WTC11 (cell line): ENCODE results near the gene DGKA. TPM values are rescaled to one million over a fixed set of nuclear protein-coding genes. Genes with fewer than 3 reads are reported as not detected.

Experiments
- ATAC-seq: fragments of 200-7000 bp; cut with Tn5 transposase; 2 replicates; pipeline ENCODE4 v1.10.0; 2021; ENCODE audit warnings: mild to moderate bottlenecking, moderate library complexity
- CTCF ChIA-PET: fragments of 300-600 bp; sonication (Branson Sonifier 250); formaldehyde crosslinking; loops from one replicate; lab custom pipeline; 2021; ENCODE audit warnings: antibody characterized with exemption; lab: Charles Lee
- POLR2A ChIA-PET: fragments of 350-600 bp; sonication (Branson Sonifier 250); formaldehyde crosslinking; loops from one replicate; lab custom pipeline; 2021; ENCODE audit warnings: antibody characterized with exemption; lab: Charles Lee
- DNase-seq: peaks from one replicate; pipeline ENCODE4 v3.0.0; 2021; ENCODE audit warnings: low spot score
- H3K27ac Mint-ChIP-seq: 2 replicates; pipeline ENCODE4 v1.8.0; 2021; ENCODE audit warnings: mixed read lengths
- H3K27me3 Mint-ChIP-seq: 2 replicates; pipeline ENCODE4 v1.8.0; 2021; ENCODE audit warnings: low read depth, mild to moderate bottlenecking, moderate library complexity, mixed read lengths
- H3K36me3 Mint-ChIP-seq: 2 replicates; pipeline ENCODE4 v1.8.0; 2021; ENCODE audit warnings: mixed read lengths
- H3K4me1 Mint-ChIP-seq: 2 replicates; pipeline ENCODE4 v1.8.0; 2022; ENCODE audit warnings: mixed read lengths
- H3K4me3 Mint-ChIP-seq: 2 replicates; pipeline ENCODE4 v1.8.0; 2021; ENCODE audit warnings: mild to moderate bottlenecking, moderate library complexity, mixed read lengths
- H3K9me3 Mint-ChIP-seq: 2 replicates; pipeline ENCODE4 v1.8.0; 2021; ENCODE audit warnings: mixed read lengths
- AR ChIP-seq: fragments of 250-450 bp; sonication (Bioruptor Pico); IDR thresholded peaks from 2 replicates; pipeline ENCODE4 v1.9.0; 2021; ENCODE audit warnings: mild to moderate bottlenecking
- ELF4 ChIP-seq: sonication (generic); formaldehyde crosslinking; IDR thresholded peaks from 2 replicates; pipeline ENCODE4 v1.8.1; 2022; ENCODE audit warnings: low read depth, mild to moderate bottlenecking, moderate library complexity, missing genetic modification reagents
- ERG ChIP-seq: fragments of 250-450 bp; sonication (Bioruptor Pico); IDR thresholded peaks from 2 replicates; pipeline ENCODE4 v1.8.0; 2021; ENCODE audit warnings: mild to moderate bottlenecking
- GABPB1 ChIP-seq: sonication (generic); formaldehyde crosslinking; IDR thresholded peaks from 2 replicates; pipeline ENCODE4 v1.8.1; 2023; ENCODE audit warnings: mild to moderate bottlenecking, missing genetic modification reagents
- GRHL2 ChIP-seq: fragments of 250-450 bp; sonication (Bioruptor Pico); IDR thresholded peaks from 2 replicates; pipeline ENCODE4 v1.8.0; 2022; ENCODE audit warnings: mild to moderate bottlenecking, moderate library complexity; ENCODE audit not compliant: insufficient replicate concordance, severe bottlenecking
- MAX ChIP-seq: sonication (generic); formaldehyde crosslinking; IDR thresholded peaks from 2 replicates; pipeline ENCODE4 v1.8.0; 2022; ENCODE audit warnings: mild to moderate bottlenecking, missing genetic modification reagents
- NFYB ChIP-seq: sonication (generic); formaldehyde crosslinking; conservative IDR thresholded peaks from 2 replicates; pipeline ENCODE4 v1.8.0; 2022; ENCODE audit warnings: low read depth, missing genetic modification reagents
- NR3C1 ChIP-seq: sonication (generic); formaldehyde crosslinking; conservative IDR thresholded peaks from 2 replicates; pipeline ENCODE4 v1.8.1; 2023; ENCODE audit warnings: low read depth, mild to moderate bottlenecking, missing genetic modification reagents
- RORB ChIP-seq: fragments of 250-450 bp; sonication (Bioruptor Pico); IDR thresholded peaks from 2 replicates; pipeline ENCODE4 v1.9.0; 2021; ENCODE audit warnings: mild to moderate bottlenecking
- SMAD3 ChIP-seq: sonication (generic); formaldehyde crosslinking; IDR thresholded peaks from 2 replicates; pipeline ENCODE4 v1.8.0; 2022; ENCODE audit warnings: missing genetic modification reagents, mild to moderate bottlenecking, borderline replicate concordance
- ZNF232 ChIP-seq: sonication (generic); formaldehyde crosslinking; IDR thresholded peaks from 2 replicates; pipeline ENCODE4 v1.8.0; 2022; ENCODE audit warnings: mild to moderate bottlenecking, missing genetic modification reagents
- total RNA-seq: library from RNA; stranded (reverse); gene quantifications from 3 replicates; pipeline ENCODE4 v1.2.3, GENCODE V29; 2021
- TF ChIP-seq, protein P1 (sequence below): sonication (generic); formaldehyde crosslinking; IDR thresholded peaks from 2 replicates; pipeline ENCODE4 v1.8.1; 2023; ENCODE audit warnings: mild to moderate bottlenecking, missing genetic modification reagents
- TF ChIP-seq, protein P2 (sequence below): fragments of 250-450 bp; sonication (Bioruptor Pico); IDR thresholded peaks from 2 replicates; pipeline ENCODE4 v2.1.2; 2022; ENCODE audit warnings: mild to moderate bottlenecking, moderate library complexity

The DGKA gene
- total RNA-seq, 1 experiment from 2014 or later = 25.5 TPM

- no peaks in the 10 kb centered on the region for H3K36me3 Mint-ChIP-seq
- peaks cover 59% of the 10 kb centered on the region for H3K27me3 Mint-ChIP-seq
- H3K4me1 Mint-ChIP-seq = peaks cover 35% of the 10 kb centered on the region
- ATAC-seq = no peak
- H3K27ac Mint-ChIP-seq = no peak overlapping the region
- TF ChIP-seq ZNF232 (CRISPR knock-in tag) = no peak
- no peak for TF ChIP-seq RORB (CRISPR knock-in tag)
- TF ChIP-seq AR (CRISPR knock-in tag) = no peak
- TF ChIP-seq GABPB1 (CRISPR knock-in tag) = no peak
- no peaks in the 10 kb centered on the region for H3K9me3 Mint-ChIP-seq
- ChIA-PET CTCF (interaction anchor here (1.3 to 4.9 kb wide), 3 partner anchors 7 to 195 kb away, joined by 4 to 40 read pairs (median 30); no protein-coding TSS in a partner anchor), POLR2A (interaction anchor here (1.5 kb wide), 1 partner anchor 41 kb away, joined by 4 read pairs; the partner anchor contains the start of gene RAB5B)
- peak overlapping the region; percentile 85 for H3K4me3 Mint-ChIP-seq
- no peak for DNase-seq
Measured at GRCh38 chr12:55932551-55932910, 1.6 kb downstream of the DGKA start.

DNA sequence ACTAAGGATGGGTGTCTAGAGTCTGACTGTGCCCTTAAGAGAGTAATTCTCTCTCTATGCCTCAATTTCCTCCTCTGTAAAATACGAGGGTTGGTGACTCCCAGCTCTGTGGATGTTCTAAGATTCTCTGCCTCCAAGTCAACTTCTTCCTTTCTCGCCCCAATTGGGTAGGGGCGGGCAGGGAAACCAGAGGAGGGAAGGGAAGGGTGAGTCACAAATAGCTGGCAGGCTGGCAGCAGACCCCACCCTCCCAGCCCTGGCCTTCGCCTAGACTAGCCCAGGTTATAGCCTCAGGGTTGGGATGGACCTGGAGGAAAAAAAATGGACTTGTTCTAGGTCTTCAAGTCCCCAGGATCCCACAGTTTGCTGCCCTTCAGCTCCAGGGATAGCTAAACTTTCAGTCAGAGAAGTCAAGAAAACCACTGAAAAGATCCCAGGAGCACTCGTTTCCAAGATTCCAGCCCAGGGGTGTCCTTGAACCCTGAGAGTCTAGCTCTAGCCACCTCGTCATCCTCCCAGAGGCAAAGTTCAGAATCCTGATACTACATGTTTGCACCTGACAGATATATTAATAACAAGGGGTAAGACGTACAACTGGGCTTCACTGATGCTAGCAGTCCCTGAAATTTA, 2.3 kb downstream of the DGKA start:
- H3K4me1 Mint-ChIP-seq = peaks cover 32% of the 10 kb centered on the region
- ChIA-PET POLR2A (interaction anchor here (1.0 kb wide), 2 partner anchors 40 to 116 kb away, joined by 3 read pairs; partner anchors contain the start of genes RAB5B and SARNP), CTCF (interaction anchor here (4.9 kb wide), 1 partner anchor 195 kb away, joined by 40 read pairs; no protein-coding TSS in a partner anchor)
- H3K27me3 Mint-ChIP-seq = peaks cover 59% of the 10 kb centered on the region
- no peak for ATAC-seq
- H3K4me3 Mint-ChIP-seq = peak overlapping the region; percentile 85
- H3K36me3 Mint-ChIP-seq = no peaks in the 10 kb centered on the region
- H3K27ac Mint-ChIP-seq = no peak overlapping the region
- no peaks in the 10 kb centered on the region for H3K9me3 Mint-ChIP-seq
- TF ChIP-seq MAX = no peak
- TF ChIP-seq, protein P1, sequence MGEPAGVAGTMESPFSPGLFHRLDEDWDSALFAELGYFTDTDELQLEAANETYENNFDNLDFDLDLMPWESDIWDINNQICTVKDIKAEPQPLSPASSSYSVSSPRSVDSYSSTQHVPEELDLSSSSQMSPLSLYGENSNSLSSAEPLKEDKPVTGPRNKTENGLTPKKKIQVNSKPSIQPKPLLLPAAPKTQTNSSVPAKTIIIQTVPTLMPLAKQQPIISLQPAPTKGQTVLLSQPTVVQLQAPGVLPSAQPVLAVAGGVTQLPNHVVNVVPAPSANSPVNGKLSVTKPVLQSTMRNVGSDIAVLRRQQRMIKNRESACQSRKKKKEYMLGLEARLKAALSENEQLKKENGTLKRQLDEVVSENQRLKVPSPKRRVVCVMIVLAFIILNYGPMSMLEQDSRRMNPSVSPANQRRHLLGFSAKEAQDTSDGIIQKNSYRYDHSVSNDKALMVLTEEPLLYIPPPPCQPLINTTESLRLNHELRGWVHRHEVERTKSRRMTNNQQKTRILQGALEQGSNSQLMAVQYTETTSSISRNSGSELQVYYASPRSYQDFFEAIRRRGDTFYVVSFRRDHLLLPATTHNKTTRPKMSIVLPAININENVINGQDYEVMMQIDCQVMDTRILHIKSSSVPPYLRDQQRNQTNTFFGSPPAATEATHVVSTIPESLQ (CRISPR knock-in tag) = no peak
- DNase-seq = no peak

DNA sequence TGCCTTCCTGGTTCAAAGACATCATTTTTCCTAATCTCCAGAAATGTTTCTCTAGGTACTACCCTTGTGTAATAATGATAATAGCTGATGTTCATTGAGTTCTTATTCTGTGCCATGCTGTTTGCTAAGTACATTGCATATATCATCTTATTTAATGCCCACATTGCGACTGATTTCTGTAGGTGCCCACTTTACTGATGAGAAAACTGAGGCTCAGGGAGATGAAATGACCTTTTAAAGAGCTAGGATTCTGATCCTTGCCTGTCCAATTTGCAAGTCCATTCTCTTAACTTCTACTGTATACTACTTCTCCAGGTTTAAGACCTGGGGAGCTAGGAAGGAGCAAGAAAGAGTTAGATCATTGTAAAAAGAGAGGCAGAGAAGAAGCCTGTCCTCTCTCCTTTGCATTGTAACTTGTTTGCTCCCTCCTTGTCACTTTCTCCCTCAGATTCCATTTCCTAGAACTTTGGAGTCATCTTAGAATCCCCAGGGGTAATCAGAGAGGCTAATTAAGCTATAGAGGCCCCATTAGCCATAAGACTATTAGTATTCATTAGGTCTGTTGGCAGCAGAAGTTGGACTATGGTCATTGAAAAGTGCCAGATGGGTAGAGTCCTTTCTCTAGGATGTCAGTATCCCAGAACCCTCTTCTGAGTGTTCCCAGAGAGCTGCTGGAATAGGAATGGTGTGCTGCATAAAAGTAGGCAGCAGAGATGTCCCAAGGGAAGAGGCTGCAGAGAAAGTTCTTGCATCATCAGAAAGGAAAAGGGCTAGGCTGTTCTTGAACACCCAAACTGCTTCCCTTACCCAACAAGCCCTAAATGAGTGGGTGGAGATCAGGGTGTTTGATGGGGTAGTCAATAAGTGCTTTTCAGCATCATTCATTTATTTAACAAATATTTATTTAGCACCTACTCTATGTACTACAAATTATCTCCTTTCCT, 3.1 kb downstream of the DGKA start:
- Mint-ChIP-seq H3K27me3 (peaks cover 59% of the 10 kb centered on the region), H3K4me1 (peaks cover 31% of the 10 kb centered on the region), H3K4me3 (no peak overlapping the region), H3K27ac (no peak overlapping the region), H3K9me3 (no peaks in the 10 kb centered on the region), H3K36me3 (no peaks in the 10 kb centered on the region)
- no peak for ATAC-seq
- ChIA-PET CTCF (interaction anchor here (0.6 to 4.9 kb wide), 3 partner anchors 8 to 196 kb away, joined by 3 to 40 read pairs (median 3); no protein-coding TSS in a partner anchor), POLR2A (interaction anchor here (1.0 kb wide), 2 partner anchors 40 to 117 kb away, joined by 3 read pairs; partner anchors contain the start of genes RAB5B and SARNP)
- no peak for DNase-seq
- TF ChIP-seq SMAD3 (CRISPR knock-in tag) (no peak), AR (CRISPR knock-in tag) (no peak), NR3C1 (CRISPR knock-in tag) (no peak), GABPB1 (CRISPR knock-in tag) (no peak), ERG (CRISPR knock-in tag) (no peak), GRHL2 (CRISPR knock-in tag) (no peak), ELF4 (CRISPR knock-in tag) (no peak), NFYB (CRISPR knock-in tag) (no peak)
- TF ChIP-seq, protein P2, sequence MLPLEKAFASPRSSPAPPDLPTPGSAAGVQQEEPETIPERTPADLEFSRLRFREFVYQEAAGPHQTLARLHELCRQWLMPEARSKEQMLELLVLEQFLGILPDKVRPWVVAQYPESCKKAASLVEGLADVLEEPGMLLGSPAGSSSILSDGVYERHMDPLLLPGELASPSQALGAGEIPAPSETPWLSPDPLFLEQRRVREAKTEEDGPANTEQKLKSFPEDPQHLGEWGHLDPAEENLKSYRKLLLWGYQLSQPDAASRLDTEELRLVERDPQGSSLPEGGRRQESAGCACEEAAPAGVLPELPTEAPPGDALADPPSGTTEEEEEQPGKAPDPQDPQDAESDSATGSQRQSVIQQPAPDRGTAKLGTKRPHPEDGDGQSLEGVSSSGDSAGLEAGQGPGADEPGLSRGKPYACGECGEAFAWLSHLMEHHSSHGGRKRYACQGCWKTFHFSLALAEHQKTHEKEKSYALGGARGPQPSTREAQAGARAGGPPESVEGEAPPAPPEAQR = no peak
